HS-27A (cell line): ENCODE measurements around the gene GBP2.
"Not testable (repeated sequence)": the region's sequence is repeated elsewhere in the genome, so short reads cannot be mapped to it uniquely, and the experiment has no call there.

Experiments
- DNase-seq: peaks from one replicate; pipeline ENCODE4 v3.0.0-alpha.2; 2012; ENCODE audit warnings: low read depth, missing footprints

Gene GBP2

GRCh38 chr1:89126602-89127565 lies 970 bp upstream of the GBP2 start:
- DNase-seq, result not testable (repeated sequence)

GRCh38 chr1:89125240-89125912 lies 538 bp downstream of the GBP2 start:
- DNase-seq, result no peak

GRCh38 chr1:89121641-89122040 lies 4.3 kb downstream of the GBP2 start:
- DNase-seq, result no peak

- no peak for DNase-seq
Observed at GRCh38 chr1:89114662-89115061, 11.3 kb downstream of the GBP2 start.

- no peak for DNase-seq
Observed at GRCh38 chr1:89112871-89113613, 12.9 kb downstream of the GBP2 start.

- no peak for DNase-seq
Observed at GRCh38 chr1:89104687-89105086, 21.2 kb downstream of the GBP2 start.

GRCh38 chr1:89104147-89104546 lies 21.8 kb downstream of the GBP2 start:
- DNase-seq, result no peak

GRCh38 chr1:89102021-89102420 lies 23.9 kb downstream of the GBP2 start:
- DNase-seq, result no peak

GRCh38 chr1:89100412-89100811 lies 25.5 kb downstream of the GBP2 start:
- no peak for DNase-seq

- no peak for DNase-seq
Observed at GRCh38 chr1:89098857-89099256, 27.1 kb downstream of the GBP2 start.

- no peak for DNase-seq
Observed at GRCh38 chr1:89095737-89096136, 30.2 kb downstream of the GBP2 start.

GRCh38 chr1:89089962-89090361 lies 36.0 kb downstream of the GBP2 start:
- no peak for DNase-seq

- no peak for DNase-seq
Observed at GRCh38 chr1:89088572-89088971, 37.3 kb downstream of the GBP2 start.

- no peak for DNase-seq
Observed at GRCh38 chr1:89087241-89087640, 38.7 kb downstream of the GBP2 start.

- no peak for DNase-seq
Observed at GRCh38 chr1:89085781-89086180, 40.1 kb downstream of the GBP2 start.

GRCh38 chr1:89081005-89081404 lies 44.9 kb downstream of the GBP2 start:
- DNase-seq, result no peak

GRCh38 chr1:89080068-89080467 lies 45.8 kb downstream of the GBP2 start:
- not testable (repeated sequence) for DNase-seq

- not testable (repeated sequence) for DNase-seq
Observed at GRCh38 chr1:89072466-89073065, 53.3 kb downstream of the GBP2 start.

GRCh38 chr1:89070509-89070908 lies 55.4 kb downstream of the GBP2 start:
- DNase-seq, result no peak

GRCh38 chr1:89069951-89070350 lies 56.0 kb downstream of the GBP2 start:
- DNase-seq, result no peak

GRCh38 chr1:89068291-89068690 lies 57.6 kb downstream of the GBP2 start:
- DNase-seq, result no peak
